Myocyte (in vitro differentiated cells): ENCODE data around the gene HAP1. TPM values are rescaled to one million over a fixed set of nuclear protein-coding genes. Genes with fewer than 3 reads are reported as not detected.
"Not testable (repeated sequence)": the region's sequence is repeated elsewhere in the genome, so short reads cannot be mapped to it uniquely, and the experiment has no call there.

Experiments
- DNase-seq: peaks from one replicate; pipeline ENCODE4 v3.0.0-alpha.2; 2012; ENCODE audit warnings: low read depth
- total RNA-seq: library from RNA; depleted of rRNA; stranded (reverse); fragments of >200 nt; gene quantifications from 2 replicates; pipeline ENCODE4 v1.2.3, GENCODE V29; 2014

HAP1 gene
- total RNA-seq, 1 donor from 2014 or later: not detected

DNA sequence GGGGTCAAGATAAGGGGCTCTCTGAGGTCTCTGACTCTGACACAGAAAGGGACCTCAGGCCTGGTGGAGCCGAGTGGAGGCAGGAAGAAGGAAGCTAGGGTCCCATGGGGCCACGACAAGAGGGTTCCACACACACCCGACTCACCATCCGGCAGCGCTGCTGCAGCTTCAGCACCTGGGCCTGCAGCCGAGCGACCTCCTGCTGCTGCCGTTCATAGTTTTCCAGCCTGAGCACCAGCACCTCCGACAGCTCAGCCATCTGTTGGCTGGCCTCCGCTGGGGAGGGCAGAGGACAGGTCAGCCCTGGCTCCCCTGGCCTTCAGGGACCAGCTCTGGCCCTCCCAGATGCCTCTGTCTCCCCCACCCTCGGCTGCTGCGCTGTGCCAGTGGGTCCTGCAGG, 6.4 kb downstream of the HAP1 start:
- DNase-seq: no peak

GRCh38 chr17:41725134-41725533, 9.3 kb downstream of the HAP1 start:
- no peak for DNase-seq

- DNase-seq: no peak
These were observed 9.9 kb downstream of the HAP1 start for GRCh38 chr17:41724476-41725050.

GRCh38 chr17:41723801-41724475, 10.5 kb downstream of the HAP1 start:
- no peak for DNase-seq

- no peak for DNase-seq
These were observed 12.2 kb downstream of the HAP1 start for GRCh38 chr17:41722231-41722630.

- no peak for DNase-seq
These were observed 16.2 kb downstream of the HAP1 start for GRCh38 chr17:41718287-41718645.

- no peak for DNase-seq
These were observed 16.8 kb downstream of the HAP1 start for GRCh38 chr17:41717408-41718286.

GRCh38 chr17:41711669-41712400, 22.6 kb downstream of the HAP1 start, which contains the start of gene GAST:
Gene GAST, plus strand, starts transcription at chr17:41712331. Its CDS starts 3,106 bp downstream, at chr17:41715437.
- no peak for DNase-seq

- DNase-seq: no peak
These were observed 23.9 kb downstream of the HAP1 start for GRCh38 chr17:41710472-41711090.

DNA sequence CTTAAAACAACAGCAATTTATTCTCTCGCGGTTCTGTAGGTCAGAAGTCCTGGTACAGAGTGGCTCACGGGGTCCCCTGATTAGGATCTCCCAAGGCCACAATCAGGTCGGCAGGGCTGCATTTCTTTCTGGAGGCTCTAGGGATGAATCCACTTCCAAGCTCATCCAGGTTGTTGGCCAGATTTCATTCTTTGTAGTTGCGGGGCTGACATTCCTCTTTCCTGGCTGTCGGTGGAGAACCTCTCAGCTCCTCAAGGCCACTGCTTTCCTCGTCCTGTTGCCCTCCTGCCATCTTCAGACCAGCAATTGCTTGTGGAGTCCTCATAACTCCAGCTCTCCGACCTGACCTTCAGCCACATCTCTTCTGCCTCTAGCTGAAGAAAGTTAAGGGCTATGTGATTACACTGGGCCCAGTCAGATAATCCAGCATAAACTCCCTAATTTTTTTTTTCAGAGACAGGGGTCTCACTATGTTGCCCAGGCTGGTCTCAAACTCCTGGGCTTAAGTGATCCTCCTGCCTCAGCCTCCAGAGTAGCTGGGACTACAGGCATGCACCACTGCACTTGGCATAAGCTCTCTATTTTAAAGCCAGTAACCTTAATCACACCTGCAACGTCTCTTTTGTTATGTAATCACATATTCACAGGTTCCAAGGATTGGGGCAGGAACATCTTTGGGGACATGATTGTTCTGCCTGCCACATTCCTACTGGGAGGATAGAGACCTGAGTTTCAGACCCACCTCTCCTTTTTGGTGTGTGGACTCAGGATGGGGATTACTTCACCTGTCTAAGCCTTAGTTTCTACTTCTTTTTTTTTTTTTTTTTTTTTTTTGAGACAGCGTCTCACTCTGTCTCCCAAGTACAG, 26.4 kb downstream of the HAP1 start:
- no peak for DNase-seq

GRCh38 chr17:41705271-41705991, 29.0 kb downstream of the HAP1 start:
- DNase-seq: no peak

- no peak for DNase-seq
These were observed 31.7 kb downstream of the HAP1 start for GRCh38 chr17:41702712-41703111.

DNA sequence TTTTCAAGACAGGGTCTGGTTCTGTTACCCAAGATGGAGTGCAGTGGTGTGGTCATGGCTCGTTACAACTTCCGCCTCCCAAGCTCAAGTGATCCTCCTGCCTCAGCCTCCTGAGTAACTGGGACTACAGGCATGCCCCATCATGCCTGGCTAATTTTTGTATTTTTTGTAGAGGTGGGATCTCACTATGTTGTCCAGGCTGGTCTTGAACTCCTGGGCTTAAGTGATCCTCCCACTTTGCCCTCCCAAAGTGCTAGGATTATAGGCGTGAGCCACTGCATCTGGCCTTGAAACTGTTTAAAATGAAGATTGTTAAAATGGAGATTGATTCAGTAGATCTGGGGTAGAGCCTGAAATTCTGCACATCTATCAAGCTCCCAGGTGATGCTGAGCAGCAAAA, 33.6 kb downstream of the HAP1 start:
- not testable (repeated sequence) for DNase-seq

GRCh38 chr17:41697122-41697962, 37.1 kb downstream of the HAP1 start:
- peak; percentile 88 for DNase-seq

- DNase-seq: peak; percentile 92
These were observed 38.3 kb downstream of the HAP1 start for GRCh38 chr17:41695954-41696757.

- no peak for DNase-seq
These were observed 39.2 kb downstream of the HAP1 start for GRCh38 chr17:41695134-41695661.
